GM18861 (cell line): ENCODE measurements around the gene MAGI1.
"Not testable (repeated sequence)": the region's sequence is repeated elsewhere in the genome, so short reads cannot be mapped to it uniquely, and the experiment has no call there.

Experiments
- ATAC-seq: cut with Tn5 transposase; IDR thresholded peaks from one replicate; pipeline ENCODE4 v1.9.1; 2021; ENCODE audit not compliant: unreplicated experiment

Gene MAGI1

DNA sequence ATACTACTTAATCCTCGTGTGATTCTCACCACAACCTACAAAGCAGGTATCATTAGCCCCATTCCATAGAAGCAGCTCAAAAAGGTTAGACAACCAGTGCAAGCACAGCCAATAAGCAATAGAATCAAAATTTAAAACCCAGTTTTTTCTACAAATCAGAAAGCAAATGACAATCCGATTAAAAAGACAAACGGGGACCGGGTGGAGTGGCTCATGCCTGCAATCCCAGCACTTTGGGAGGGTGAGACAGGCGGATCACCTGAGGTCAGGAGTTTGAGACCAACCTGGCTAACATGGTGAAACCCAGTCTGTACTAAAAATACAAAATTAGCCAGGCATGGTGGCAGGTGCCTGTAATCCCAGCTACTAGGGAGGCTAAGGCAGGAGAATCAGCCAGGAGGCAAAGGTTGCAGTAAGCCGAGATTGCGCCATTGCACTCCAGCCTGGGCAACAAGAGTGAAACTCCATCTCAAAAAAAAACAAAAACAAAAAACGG is 430.7 kb downstream of the MAGI1 start:
- ATAC-seq = not testable (repeated sequence)

DNA sequence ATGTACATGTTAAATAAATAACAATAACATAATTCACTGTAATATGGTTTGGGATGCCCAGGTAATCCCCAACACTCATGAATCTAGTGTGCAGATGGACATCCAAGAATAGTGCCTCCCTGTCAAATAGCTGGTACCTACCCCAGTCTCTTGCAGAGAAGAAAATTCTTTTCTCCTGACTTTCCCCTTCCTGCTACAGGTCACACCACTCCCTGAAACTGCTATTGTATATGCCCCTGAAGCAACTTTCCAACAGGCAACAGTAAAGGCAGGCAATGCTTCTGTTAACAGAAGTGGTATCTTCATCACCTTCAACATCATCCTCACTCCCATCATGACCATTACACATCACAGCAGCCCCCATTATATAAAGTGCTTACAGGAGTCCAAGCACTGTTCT is 431.6 kb downstream of the MAGI1 start:
- ATAC-seq = no peak

DNA sequence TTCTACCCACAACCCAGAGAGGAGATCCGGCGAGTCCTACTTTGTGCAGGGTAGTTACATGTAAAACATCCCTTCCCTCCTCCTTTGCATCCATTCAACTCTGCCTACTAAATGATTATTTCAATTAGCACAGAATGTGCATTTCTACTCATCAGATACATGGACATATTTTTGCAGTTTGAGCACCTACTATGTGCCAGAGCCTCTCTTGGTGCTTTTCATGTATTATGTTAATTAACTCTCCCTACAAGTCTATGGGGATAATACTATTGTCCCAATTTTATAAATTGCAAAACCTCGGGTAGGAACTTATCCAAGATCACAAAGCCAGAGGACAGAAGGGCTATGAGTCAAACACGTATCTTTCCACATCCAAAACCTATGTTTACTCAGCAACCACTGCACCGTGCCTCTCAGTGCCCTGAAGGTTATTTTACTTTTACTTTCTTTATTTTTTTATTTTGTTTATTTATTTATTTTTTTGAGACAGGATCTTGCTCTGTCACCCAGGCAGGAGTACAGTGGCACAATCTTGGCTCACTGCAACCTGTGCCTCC is 432.8 kb downstream of the MAGI1 start:
- ATAC-seq = no peak

DNA sequence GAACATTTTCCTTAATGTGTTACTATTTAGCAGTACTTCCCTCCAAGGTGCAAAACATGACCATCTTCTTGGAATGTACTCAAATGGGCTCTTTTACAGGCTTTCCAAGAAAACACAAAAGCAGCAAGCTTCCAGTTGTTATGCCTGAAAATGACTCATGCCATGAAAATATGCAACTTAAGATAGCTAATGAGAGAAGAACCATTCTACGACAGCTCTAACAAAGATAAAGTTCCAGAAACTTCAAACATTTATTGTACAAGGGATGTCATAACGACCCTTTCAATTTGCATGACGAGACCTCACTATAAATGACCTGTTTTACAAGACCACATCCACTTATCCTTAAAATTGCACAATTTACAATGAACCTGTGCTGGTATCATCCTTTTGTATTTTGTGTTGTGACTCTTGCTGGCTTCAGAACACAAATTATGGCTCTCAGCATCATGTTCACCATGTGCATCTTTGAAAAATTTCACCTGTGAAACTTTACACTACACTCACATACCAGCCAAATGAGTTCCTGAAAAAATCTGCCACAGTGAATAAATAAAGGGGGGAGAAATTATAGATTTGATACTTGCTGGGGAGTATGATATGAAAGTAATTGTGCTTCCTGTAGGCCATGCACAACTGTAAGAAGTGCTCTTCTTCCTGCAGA is 433.7 kb downstream of the MAGI1 start:
- no peak for ATAC-seq

DNA sequence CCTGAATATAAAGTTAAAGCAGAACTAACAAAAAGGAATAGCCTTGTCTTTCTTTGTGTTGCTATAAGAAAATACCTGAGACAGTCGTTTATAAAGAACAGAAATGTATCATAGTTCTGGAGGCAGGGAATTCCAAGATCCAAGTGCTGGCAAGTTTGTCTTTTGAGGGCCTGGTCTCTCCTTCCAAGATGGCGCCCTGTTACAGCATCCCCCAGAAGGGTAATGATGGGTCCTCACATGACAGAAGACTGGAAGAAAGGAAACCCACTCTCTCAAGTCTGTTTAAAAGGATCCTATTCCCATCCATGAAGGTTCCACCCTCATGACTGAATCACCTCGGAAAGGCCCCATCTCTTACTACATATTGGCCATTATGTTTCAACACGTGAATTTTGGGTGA is 435.1 kb downstream of the MAGI1 start:
- ATAC-seq = no peak

DNA sequence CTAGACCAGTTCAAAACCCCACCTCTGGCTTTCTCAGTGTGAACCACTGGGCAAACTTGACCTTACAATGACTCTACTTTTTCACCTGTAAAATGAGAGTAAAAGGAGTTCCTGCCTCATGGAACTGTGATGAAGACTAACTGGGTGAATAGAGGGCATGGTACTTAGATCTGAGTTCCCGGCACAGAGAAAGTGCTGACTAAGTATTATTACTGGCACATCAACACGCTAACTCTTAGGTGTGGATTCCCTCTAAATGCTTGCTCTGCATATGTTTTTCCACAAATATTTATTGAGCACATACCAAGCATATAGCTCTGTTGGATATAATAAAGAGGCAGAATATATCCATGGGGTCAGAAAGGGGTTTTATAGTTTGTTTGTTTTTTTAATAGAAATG is 437.8 kb downstream of the MAGI1 start:
- ATAC-seq = no peak

DNA sequence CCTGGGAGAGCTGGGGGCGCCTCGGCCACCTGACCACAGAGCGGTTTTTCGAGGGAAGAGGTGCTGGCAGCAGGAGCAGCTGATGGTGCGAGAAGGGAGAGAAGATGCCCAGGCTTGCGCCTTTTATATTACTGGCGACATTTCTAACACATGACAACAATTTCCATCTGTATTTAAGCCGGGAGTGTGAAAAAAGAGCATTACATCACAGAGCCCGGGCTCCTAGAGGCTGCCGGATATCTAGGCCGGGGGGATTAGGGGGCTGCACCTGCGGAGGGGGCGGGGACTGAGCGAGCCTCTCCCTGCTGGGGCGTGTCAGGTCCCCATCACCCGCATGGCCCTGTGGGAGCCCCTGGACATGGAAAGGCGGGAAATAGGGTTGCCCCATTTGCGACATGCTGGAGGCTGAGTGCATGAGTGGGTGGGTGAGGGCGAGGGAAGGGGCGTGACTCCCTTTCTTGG is 440.7 kb downstream of the MAGI1 start:
- ATAC-seq = no peak

DNA sequence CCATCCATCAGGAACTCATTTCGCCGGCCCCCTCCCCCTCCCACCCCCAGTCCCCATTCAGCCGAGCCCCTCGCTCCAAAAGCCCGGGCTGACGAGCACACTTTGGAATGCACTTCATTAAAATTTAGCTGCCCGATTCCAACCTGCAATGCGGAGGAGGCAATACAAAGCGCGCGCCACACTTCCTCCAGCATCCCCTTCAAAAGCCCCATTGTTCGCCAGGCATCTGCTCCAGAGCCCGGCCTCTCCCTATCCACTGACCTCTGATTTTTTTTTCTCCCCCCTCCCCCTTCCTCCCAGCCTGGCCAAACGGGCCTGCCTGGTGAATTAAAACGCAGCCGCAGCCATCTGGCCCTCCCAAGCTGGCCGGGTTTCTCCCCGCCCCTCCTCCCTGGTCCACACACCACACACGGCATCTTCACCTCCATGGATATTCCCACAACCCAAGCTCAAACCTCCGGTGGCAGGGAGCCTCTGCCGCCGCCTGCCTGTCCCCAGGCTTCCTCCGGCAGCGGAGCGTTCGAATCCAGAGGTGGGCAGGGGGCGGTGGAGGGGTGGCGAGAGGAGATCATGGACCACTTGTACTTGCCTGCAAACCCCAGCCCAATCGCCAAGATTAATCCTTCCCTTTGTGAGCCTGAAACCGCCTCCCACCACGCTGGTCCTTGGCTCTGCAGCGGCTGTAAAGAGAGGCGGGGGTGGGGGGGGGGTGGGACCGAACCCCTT is 441.3 kb downstream of the MAGI1 start:
- no peak for ATAC-seq

DNA sequence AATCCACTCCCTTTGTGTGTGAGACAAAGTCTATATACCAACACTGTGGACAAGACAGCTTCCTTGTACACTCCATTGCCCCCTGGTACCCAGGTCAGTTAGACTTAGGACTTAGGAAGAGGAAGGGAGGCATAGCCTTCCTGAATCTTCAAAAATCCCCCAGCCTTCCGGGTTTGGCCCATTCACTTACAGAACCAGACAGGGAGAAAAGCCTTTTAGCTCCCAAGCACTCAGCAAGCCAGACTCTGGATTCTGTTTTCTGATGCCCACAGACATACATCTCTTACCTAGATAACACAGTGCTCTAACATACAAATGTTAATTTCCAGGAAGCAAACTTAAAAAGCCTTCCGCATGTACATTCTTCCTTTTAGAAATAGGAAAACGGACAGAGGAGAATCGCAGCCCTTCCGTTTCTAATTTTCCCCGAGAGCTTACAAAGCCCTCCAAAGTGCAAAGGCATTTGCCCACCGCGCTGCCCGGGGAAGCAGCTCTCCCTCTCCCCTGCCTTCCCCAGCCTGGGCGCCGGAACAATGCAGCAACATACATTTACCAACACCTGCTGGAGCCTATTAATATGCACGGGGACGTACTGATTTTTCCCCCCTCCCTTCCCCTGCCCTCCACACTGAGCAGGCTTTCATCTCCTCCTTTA is 442.0 kb downstream of the MAGI1 start:
- no peak for ATAC-seq

DNA sequence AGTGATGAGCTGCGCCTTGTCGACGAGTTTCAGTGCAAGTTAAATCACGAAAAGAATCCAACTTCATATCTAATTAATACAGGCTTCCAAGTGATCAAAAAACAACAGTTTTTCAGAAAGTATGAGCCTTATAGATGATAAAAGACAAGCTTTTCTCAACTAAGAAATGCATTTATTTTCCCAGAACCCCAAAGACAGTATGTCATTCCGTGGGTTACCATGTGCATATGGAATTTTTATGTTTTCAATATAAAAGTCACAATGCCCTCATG is 442.8 kb downstream of the MAGI1 start:
- no peak for ATAC-seq

DNA sequence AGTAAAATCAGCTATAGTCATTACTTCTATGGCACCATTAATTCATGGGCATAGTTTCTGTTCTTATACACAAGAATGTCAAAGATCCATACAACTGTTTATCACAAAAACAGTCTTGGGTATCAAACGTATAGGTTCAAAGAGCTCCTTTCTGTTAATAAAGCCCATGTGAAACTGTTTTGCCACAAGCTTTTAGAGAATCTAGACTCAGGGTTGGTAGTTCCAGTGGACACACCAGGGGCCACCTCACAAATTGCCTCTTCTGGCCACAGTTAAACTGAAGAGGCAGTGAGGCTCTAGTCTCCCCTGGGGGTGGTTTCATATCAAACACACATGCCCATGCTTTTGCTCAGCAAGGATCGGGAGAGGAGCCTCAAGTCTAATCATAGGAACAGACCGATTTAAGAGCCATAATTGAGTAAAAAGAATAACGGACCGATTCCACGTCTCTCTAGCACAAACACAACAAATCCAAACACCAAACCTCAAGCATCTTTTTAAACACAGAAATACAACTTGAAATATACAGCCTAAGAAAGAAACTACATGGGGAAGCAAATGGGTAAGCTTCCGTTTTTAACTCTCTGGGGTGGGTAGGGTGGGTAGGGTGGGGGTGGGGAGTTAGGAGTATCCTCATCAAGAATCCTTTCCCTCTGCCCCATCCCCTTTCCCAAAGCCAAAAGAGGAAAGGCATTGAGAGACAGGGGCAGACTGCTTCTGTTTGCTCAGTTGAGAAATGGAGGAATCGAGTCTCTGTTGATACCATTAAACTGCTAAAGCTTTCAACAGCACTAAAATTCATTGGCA is 443.3 kb downstream of the MAGI1 start:
- ATAC-seq = no peak

DNA sequence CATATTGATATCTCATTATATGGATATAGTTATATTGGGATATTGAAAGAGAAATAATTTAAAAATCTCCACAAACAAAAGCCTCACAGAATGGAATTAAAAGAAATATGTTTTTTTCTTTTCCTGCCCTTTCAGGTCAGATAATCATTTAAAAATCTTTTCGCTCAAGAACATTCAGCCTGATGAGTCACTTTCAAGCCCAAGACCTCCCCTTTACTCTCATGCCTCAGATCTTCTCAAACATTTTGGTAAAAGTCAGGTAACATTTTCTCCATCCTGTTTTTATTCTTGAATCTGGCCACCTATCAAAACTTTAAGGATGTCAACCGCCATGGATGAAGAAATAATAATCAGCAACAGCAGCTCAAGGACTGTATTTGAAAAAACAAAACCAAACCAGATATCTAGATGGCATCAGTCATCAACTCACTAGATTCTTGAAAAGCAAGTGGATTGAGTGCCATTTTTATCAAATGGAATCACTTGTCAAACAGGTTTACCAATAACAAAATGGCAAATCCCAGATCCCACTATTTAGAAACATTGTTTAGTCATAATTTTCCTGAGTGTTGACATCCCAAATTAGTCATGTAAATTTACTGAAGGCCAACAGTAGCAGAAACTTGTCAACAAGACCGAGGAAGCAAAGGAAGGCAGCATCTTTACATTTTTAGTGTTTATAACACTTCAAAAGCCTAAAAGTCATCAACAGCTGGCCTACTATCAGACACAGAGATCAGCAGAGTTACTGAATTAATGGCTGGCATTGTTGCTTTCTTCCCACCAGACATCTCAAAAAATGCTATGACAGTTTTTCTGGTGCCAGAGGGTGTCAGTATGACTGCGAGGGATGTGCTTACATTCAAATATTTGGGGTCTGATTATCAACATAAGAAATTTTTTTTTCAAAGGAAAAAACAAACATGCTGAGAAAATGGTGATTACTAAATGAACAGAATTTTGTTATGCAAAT is 444.7 kb downstream of the MAGI1 start:
- ATAC-seq = no peak

DNA sequence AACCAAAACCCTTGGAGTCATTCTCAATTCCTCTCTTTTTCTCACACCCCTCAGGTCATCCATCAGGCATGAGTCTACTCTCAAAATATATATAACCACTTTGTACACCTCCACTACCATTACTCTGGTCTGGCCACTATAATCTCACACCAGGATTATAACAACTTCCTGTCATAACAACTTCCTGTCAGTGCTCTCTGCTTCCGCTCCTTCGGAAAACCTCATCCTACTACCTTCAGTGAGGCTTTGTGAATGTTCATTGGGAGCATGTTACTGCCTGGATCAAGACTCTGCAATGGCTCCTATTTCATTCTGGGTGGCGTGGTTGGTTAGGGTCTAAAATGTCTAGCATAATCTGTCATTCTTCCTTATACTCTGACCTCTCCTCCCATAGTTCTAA is 447.4 kb downstream of the MAGI1 start:
- ATAC-seq = no peak

DNA sequence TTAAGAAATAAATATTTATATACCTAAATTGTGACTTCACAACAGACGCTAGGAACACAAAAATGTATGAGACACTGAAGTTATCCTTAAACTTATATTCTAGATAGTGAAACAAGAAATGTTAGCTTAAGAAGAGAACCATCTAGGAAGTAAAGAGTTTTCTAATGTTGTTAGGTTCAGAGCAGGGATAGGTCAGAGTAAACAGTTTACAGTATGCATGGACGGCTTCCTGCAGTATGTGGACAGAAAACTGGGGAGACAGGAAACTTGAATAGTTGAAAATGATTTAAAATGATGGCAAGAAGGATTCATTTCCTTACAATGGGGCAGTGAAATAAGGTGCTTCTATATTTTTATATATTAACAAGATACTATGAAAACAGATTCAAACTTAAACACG is 449.8 kb downstream of the MAGI1 start:
- ATAC-seq = no peak

DNA sequence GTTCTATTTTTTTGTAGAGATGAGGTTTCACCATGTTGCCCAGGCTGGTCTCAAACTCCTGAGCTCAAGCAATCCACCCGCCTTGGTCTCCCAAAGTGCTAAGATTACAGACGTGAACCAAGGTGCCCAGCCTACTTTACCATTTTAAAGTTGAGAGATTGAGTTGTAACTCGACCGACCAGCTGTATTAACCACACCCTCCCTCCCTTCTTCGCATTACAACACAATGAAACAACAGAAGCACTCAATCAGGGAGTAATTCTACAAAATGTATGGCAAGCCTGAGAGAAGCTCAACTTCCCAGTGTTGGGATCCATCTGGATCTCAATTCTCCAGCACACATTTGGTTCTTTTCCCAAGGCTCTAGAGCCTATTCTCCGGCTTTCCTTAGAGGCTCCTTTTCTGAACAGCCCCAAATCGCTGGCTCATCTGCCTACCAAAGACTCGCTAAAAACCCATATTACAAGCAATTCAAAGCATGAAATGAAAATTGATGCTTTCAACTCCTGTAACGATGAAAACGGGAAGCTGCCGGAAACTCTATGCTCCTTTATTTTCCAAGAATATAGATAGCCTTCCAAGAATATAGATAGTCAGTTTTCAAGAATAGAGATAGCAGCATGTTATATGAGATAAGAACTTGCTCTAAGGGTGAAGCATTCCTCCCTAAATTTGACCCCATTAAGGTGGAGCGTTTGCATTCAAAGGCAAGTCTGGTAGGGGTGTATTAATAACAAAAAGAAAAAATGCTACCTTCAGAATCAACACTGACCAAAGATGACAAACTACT is 450.9 kb downstream of the MAGI1 start:
- no peak for ATAC-seq

DNA sequence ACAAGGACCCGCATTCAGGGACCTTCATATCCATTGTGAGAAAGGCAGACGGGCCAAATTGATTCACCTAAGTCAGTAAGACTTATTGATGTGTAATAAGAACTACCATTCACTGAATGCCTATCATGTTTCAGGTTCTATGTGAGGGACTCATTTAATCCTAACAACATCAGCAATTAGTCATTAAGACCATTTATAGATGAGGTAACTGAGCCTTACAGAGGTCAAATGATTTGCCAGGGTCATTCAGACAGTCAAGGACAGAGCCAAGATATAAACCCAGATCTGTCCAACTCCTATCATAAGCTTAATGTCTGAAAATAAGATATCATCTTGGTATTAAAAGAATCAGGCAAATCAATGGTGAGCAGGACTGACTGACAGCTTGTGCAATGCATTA is 453.8 kb downstream of the MAGI1 start:
- ATAC-seq = no peak

DNA sequence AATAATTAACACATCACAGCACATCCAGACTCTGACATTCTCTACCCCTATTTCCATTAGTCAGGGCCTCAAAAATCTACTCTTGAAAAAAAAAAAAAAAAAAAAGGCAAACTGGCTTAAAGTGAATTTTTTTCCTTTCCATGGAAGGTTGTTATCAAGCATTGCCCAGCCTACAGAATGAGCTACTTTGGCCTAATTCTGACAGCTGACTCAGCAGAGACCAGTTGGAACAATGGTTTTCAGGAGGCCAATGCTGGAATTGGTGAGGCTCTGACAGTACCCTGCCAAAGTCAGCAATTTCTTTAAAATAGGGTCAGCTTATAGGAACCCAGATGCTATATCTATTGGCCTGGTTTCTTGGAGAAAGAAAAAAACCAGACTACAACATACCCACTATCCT is 454.7 kb downstream of the MAGI1 start:
- no peak for ATAC-seq

DNA sequence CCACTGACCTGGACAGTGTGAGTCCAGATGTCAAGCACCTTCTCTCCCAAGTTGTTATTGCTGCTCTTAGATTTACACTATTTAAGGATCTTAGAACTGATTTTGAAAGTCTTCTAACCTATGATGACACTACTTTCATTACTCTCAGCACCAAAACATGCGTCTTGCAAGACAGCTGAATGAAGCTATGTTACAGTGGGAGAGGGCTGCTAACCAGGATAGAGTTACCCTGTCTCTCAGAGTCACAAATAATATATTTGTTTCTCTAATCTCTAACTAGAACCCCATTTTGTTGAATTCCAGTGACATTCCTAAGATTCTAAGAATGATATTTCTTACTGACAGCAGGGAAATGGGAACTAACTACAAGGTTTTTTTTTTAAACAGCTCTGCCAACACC is 455.5 kb downstream of the MAGI1 start:
- ATAC-seq = no peak

DNA sequence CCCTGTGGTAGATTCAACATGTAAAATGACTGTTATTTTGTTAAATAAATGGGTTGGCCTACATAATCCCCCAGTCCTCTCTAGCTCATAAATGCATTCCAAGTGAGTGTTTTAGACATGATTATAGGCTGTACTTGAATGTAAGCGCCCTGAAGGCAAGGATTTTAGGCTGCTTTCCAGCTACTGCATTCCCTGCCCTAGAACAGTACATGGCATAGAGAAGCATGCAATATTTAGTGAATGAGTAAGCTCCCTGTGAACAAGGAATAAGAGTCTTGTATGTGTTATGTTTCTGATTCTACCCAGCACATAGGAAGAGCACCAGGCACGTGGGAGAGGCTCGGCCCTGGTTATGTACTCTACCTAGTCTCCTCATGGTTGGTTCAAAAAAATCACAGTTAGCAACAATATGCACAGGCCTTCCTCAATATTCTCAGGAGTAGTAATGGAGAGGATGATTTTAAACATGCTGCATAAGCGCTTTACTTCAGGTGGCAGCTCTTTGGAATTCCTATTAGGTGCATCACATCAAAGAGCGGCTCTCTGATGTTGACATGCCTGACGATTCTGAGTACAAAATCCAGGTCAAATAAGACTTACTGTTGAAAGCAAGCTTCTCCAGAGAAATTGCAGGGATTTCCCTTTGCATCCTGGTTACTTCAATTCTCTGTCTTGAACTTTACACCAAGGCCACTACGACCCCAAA is 456.6 kb downstream of the MAGI1 start:
- ATAC-seq = no peak
